Tibial artery (tissue), 4 donors: ENCODE results near the gene CCDC85B.

ENCODE experiments used
- DNase-seq, 2 donors: peaks; one replicate each; pipeline ENCODE4 v3.0.0-alpha.2; 2019
- H3K27ac ChIP-seq, 2 donors: fragments of 200-600 bp; sonication (generic) in 1 of 2; 1 replicate in 1 of 2; 2 replicates in 1 of 2; pipeline ENCODE4 v1.5.1; 2018 to 2019; ENCODE audit warnings: mild to moderate bottlenecking in 1 of 2
- H3K27me3 ChIP-seq, 2 donors: fragments of 200-600 bp; sonication (generic) in 1 of 2; one replicate each; pipeline versions ENCODE4 v1.5.1 to v1.6.0; 2016 to 2019
- H3K36me3 ChIP-seq, 3 donors: fragments of 200-600 bp; sonication (generic) in 2 of 3; one replicate each; pipeline ENCODE4 v1.5.1; 2016 to 2019; ENCODE audit warnings: mild to moderate bottlenecking in 2 of 3
- H3K4me1 ChIP-seq, 4 donors: fragments of 200-600 bp; sonication (generic) in 2 of 4; 1 replicate in 3 of 4; 2 replicates in 1 of 4; pipeline ENCODE4 v1.5.1; 2016 to 2019
- H3K4me3 ChIP-seq, 2 donors: fragments of 200-600 bp; sonication (generic) in 1 of 2; 1 replicate in 1 of 2; 2 replicates in 1 of 2; pipeline ENCODE4 v1.5.1; 2018 to 2019; ENCODE audit warnings: mild to moderate bottlenecking in 2 of 2
- H3K9me3 ChIP-seq, 3 donors: fragments of 200-600 bp; sonication (generic) in 1 of 3; one replicate each; pipeline ENCODE4 v1.5.1; 2016 to 2019
- intact Hi-C: fragments of 100-400 bp; cut with DNase I; formaldehyde crosslinking; loops from one replicate; pipeline ENCODE4 v1.15.0; 2023; ENCODE audit warnings: low total_unique reads
- TF ChIP-seq, protein P1 (sequence below), 2 experiments: fragments of 200-600 bp in 1 of 2; fragments of 450-650 bp in 1 of 2; IDR thresholded peaks; one replicate each; pipeline ENCODE4 v1.5.1; 2017 to 2019; ENCODE audit warnings: antibody characterized with exemption in 2 of 2, mild to moderate bottlenecking in 1 of 2, moderate library complexity in 1 of 2

Gene CCDC85B

DNA sequence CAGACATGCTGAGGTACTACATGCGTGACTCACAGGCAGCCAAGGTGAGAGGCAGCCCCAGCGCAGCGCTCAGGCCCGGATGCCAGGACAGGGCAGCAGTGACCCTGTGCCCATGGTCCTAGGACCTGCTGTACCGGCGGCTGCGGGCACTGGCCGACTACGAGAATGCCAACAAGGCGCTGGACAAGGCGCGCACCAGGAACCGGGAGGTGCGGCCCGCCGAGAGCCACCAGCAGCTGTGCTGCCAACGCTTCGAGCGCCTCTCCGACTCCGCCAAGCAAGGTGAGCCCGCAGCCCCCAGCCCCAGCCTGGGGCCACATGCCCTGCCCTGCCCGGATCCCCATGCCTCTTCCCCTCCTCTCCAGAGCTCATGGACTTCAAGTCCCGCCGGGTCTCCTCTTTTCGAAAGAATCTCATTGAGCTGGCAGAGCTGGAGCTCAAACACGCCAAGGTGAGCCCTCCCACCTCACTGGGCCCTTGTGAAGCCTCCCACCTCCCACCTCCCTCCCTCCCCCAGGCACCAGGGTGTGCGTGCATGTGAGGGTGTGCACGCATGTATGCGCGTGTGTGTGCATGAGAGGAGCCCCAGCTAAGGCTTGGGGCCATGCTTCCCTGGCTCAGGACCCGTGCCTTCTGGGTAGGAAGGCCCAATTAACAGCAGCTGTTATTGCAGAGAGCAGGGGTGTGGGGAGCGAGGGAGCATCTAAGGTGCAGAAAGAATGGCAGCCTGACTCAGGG, 37.8 kb upstream of the CCDC85B start:
- Histone ChIP-seq H3K4me3 (no peak overlapping the region), H3K27me3 (no peaks in the 10 kb centered on the region), H3K27ac (no peak overlapping the region), H3K9me3 (peaks cover 0 to 4% (median 0%) of the 10 kb centered on the region in 3 donors), H3K4me1 (peaks cover 0 to 29% (median 21%) of the 10 kb centered on the region in 4 donors), H3K36me3 (peaks cover 48 to 62% (median 59%) of the 10 kb centered on the region in 3 donors)
- peak in 1 of 2 donors; percentile 64 for DNase-seq
- intact Hi-C loops, result no loop called here
- TF ChIP-seq, protein P1, sequence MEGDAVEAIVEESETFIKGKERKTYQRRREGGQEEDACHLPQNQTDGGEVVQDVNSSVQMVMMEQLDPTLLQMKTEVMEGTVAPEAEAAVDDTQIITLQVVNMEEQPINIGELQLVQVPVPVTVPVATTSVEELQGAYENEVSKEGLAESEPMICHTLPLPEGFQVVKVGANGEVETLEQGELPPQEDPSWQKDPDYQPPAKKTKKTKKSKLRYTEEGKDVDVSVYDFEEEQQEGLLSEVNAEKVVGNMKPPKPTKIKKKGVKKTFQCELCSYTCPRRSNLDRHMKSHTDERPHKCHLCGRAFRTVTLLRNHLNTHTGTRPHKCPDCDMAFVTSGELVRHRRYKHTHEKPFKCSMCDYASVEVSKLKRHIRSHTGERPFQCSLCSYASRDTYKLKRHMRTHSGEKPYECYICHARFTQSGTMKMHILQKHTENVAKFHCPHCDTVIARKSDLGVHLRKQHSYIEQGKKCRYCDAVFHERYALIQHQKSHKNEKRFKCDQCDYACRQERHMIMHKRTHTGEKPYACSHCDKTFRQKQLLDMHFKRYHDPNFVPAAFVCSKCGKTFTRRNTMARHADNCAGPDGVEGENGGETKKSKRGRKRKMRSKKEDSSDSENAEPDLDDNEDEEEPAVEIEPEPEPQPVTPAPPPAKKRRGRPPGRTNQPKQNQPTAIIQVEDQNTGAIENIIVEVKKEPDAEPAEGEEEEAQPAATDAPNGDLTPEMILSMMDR (IDR thresholded peaks at IDR 0.05), result no peak

DNA sequence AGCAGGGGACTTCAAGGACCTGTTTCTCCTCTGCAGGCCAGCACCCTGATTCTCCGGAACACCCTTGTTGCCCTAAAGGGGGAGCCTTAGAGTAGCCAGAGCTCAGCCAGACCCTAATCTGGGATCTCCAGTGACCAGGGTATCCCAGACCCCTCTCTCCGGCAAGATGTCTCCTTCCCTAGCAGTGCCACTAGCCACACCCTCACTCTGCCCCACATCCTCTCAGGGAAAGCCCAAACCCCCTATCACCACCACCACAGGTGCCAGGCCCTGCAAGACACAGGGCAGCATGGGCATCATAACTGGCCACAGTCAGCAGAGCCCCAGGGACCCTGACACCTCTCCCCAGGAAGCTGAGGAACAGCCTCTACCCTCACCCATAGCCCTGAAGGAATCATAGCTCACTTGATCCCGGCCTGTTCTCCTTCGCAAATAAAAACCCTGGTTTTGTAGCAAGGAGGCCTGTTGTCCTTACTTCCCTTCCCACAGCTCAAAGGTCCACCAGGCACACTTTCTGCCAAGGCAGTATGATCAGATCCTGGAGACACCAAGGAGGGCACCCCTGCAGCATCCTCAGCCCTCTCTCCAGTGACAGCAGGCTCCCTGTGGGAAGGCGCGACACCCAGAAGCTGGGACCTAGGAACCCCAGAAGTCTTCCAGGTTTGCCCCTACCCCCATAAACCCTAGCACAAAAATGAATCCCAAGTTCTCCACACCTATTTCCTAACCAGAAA, 37.1 kb upstream of the CCDC85B start:
- Histone ChIP-seq H3K4me3 (no peak overlapping the region), H3K4me1 (peaks cover 0 to 29% (median 21%) of the 10 kb centered on the region in 4 donors), H3K36me3 (peaks cover 48 to 62% (median 59%) of the 10 kb centered on the region in 3 donors), H3K27me3 (no peaks in the 10 kb centered on the region), H3K27ac (no peak overlapping the region), H3K9me3 (peaks cover 0 to 4% (median 0%) of the 10 kb centered on the region in 3 donors)
- TF ChIP-seq, protein P1 (IDR thresholded peaks at IDR 0.05), result no peak
- intact Hi-C loops, result no loop called here
- peak in 1 of 2 donors; percentile 49 for DNase-seq

- H3K4me1 ChIP-seq, result peaks cover 0 to 29% (median 21%) of the 10 kb centered on the region in 4 donors
- TF ChIP-seq, protein P1 (IDR thresholded peaks at IDR 0.05), result no peak
- H3K27ac ChIP-seq, result no peak overlapping the region
- DNase-seq, result peak in 1 of 2 donors; percentile 57
- H3K9me3 ChIP-seq, result peaks cover 0 to 4% (median 0%) of the 10 kb centered on the region in 3 donors
- H3K36me3 ChIP-seq, result peaks cover 48 to 62% (median 59%) of the 10 kb centered on the region in 3 donors
- H3K27me3 ChIP-seq, result no peaks in the 10 kb centered on the region
- H3K4me3 ChIP-seq, result no peak overlapping the region
- intact Hi-C loops, result no loop called here
Observed at GRCh38 chr11:65854161-65854592, 36.3 kb upstream of the CCDC85B start.

- Histone ChIP-seq H3K36me3 (peaks cover 48 to 62% (median 59%) of the 10 kb centered on the region in 3 donors), H3K27ac (no peak overlapping the region), H3K4me3 (no peak overlapping the region), H3K4me1 (peaks cover 0 to 29% (median 21%) of the 10 kb centered on the region in 4 donors), H3K27me3 (no peaks in the 10 kb centered on the region), H3K9me3 (peaks cover 0 to 4% (median 0%) of the 10 kb centered on the region in 3 donors)
- intact Hi-C loops, result no loop called here
- TF ChIP-seq, protein P1 (IDR thresholded peaks at IDR 0.05), result no peak
- DNase-seq, result peak in 1 of 2 donors; percentile 60
Observed at GRCh38 chr11:65854852-65855837, 35.3 kb upstream of the CCDC85B start.

DNA sequence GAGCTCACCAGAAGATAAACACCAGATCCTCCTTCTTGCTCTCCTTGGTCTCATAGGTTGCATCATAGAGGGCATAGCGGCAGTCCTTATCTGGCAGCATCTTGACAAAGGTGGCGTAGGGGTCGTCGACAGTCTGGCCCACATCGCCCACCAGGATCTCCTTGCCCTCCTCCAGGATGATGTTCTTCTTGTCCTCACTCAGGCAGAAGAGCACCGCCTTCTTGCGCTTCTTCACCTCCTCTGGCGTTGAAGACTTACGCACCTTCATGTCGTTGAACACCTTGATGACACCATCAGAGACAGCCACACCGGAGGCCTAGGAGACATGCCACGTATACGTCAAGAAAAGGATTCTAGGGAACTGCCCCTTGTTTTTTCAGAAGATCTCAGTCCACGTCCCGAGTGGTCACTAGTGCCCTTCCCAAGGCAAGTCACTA, 34.5 kb upstream of the CCDC85B start:
- Histone ChIP-seq H3K36me3 (peaks cover 47 to 54% (median 52%) of the 10 kb centered on the region in 3 donors), H3K9me3 (peaks cover 0 to 4% (median 0%) of the 10 kb centered on the region in 3 donors), H3K4me1 (peaks cover 0 to 30% (median 22%) of the 10 kb centered on the region in 4 donors), H3K27me3 (no peaks in the 10 kb centered on the region), H3K4me3 (peak overlapping the region; percentile 84 to 99), H3K27ac (no peak overlapping the region)
- DNase-seq, result peak in 1 of 2 donors; percentile 59
- intact Hi-C loops, result no loop called here
- TF ChIP-seq, protein P1 (IDR thresholded peaks at IDR 0.05), result no peak
